ENCODE results near the gene FUT9.

GRCh38 chr6:96066376-96066775, 50.6 kb downstream of the FUT9 start:
- TF ChIP-seq TARDBP (IDR thresholded peaks at IDR 0.05) (no peak), FOXA1 (IDR thresholded peaks at IDR 0.05) (no peak), SP1 (IDR thresholded peaks at IDR 0.05) (no peak), ARNT (IDR thresholded peaks at IDR 0.05) (no peak), PKNOX1 (IDR thresholded peaks at IDR 0.05) (no peak), HDGF (IDR thresholded peaks at IDR 0.05; ENCODE audit: borderline replicate concordance) (no peak), BHLHE40 (IDR thresholded peaks at IDR 0.05; ENCODE audit: borderline replicate concordance) (no peak), FOXK2 (IDR thresholded peaks at IDR 0.05) (no peak), FOXM1 (IDR thresholded peaks at IDR 0.05; ENCODE audit: borderline replicate concordance) (no peak)
